HCT116 (cell line): ENCODE measurements around the gene EXOC6B. TPM values are rescaled to one million over a fixed set of nuclear protein-coding genes. Genes with fewer than 3 reads are reported as not detected.

Experiments used
- ATAC-seq: fragments of 200-7000 bp; cut with Tn5 transposase; 2 replicates; pipeline ENCODE4 v1.9.1; 2020; ENCODE audit warnings: mild to moderate bottlenecking, moderate library complexity
- BruUV-seq: library from RNA; stranded (reverse); fragments of 400-500 nt; replicated peaks from 2 replicates; lab custom pipeline; 2021; lab: Mats Ljungman, UMichigan
- CTCF ChIA-PET: fragments of 300-600 bp; sonication (Branson Sonifier 250); formaldehyde crosslinking; loops from one replicate; lab custom pipeline; 2021; ENCODE audit warnings: antibody characterized with exemption; lab: Charles Lee
- POLR2A ChIA-PET: fragments of 300-600, 350-600 bp; sonication (Branson Sonifier 250); formaldehyde crosslinking; loops from one replicate; lab custom pipeline; 2021; ENCODE audit warnings: antibody characterized with exemption; lab: Charles Lee
- RAD21 ChIA-PET, 2 experiments: fragments of 300-600 bp; sonication (Branson Sonifier 250); formaldehyde crosslinking; loops; one replicate each; lab custom pipeline; 2023; ENCODE audit warnings: low total read pairs in 2 of 2; ENCODE audit not compliant: uncharacterized antibody in 2 of 2, unreplicated experiment in 2 of 2, low non-redundant PET in 1 of 2; lab: Charles Lee
- DNase-seq: peaks from one replicate; pipeline ENCODE4 v3.0.0-alpha.2; 2010; ENCODE audit warnings: low read depth, low spot score
- H2AFZ ChIP-seq: fragments of 200-600 bp; shearing (Covaris generic), sonication (generic); 2 replicates; pipeline ENCODE4 v1.6.1; 2017; ENCODE audit warnings: low read depth, mixed run types, mixed read lengths, antibody characterized with exemption, low read length; ENCODE audit not compliant: poor library complexity, severe bottlenecking
- H3K27ac ChIP-seq: 2 replicates; pipeline ENCODE4 v1.5.1; 2012; ENCODE audit warnings: low read depth, low read length
- H3K27me3 ChIP-seq: fragments of 200-600 bp; sonication (generic); 2 replicates; pipeline ENCODE4 v1.6.1; 2016; ENCODE audit warnings: mixed run types, low read length, mixed read lengths; ENCODE audit not compliant: insufficient read depth
- H3K36me3 ChIP-seq, 2 experiments: fragments of 200-500 bp in 1 of 2; fragments of 200-600 bp in 1 of 2; sonication (Bioruptor generic) in 1 of 2; sonication (generic) in 1 of 2; 2 replicates each; pipeline versions ENCODE4 v1.5.1 to v1.6.1; 2014 to 2016; ENCODE audit warnings: low read length in 2 of 2, inconsistent platforms in 1 of 2, mixed read lengths in 1 of 2, mixed run types in 1 of 2; ENCODE audit not compliant: insufficient read depth in 2 of 2, control insufficient read depth in 1 of 2
- H3K4me1 ChIP-seq, 2 experiments: fragments of 200-600 bp in 1 of 2; sonication (generic) in 1 of 2; 2 replicates each; pipeline versions ENCODE4 v1.5.1 to v1.6.1; 2012 to 2017; ENCODE audit warnings: low read length in 2 of 2, inconsistent platforms in 1 of 2, mild to moderate bottlenecking in 1 of 2, mixed read lengths in 1 of 2, mixed run types in 1 of 2, moderate library complexity in 1 of 2; ENCODE audit not compliant: insufficient read depth in 2 of 2, control insufficient read depth in 1 of 2
- H3K4me2 ChIP-seq: fragments of 200-600 bp; sonication (generic); 2 replicates; pipeline ENCODE4 v1.6.1; 2017; ENCODE audit warnings: mixed run types, low read length, mixed read lengths
- H3K4me3 ChIP-seq, 2 experiments: fragments of 200-600 bp in 1 of 2; sonication (generic) in 1 of 2; replicated peaks in 1 of 2; 2 replicates each; pipeline ENCODE4 v1.5.1; 2011 to 2016; ENCODE audit warnings: low read length in 2 of 2, control low read depth in 1 of 2, low read depth in 1 of 2, mild to moderate bottlenecking in 1 of 2, mixed read lengths in 1 of 2, mixed run types in 1 of 2
- H3K79me2 ChIP-seq: fragments of 200-600 bp; sonication (generic); 2 replicates; pipeline ENCODE4 v1.6.1; 2017; ENCODE audit warnings: mild to moderate bottlenecking, mixed run types, low read length, moderate library complexity, mixed read lengths; ENCODE audit not compliant: insufficient read depth
- H3K9ac ChIP-seq: fragments of 200-600 bp; sonication (generic); 2 replicates; pipeline ENCODE4 v1.6.1; 2016; ENCODE audit warnings: low read length, mixed read lengths
- H3K9me2 ChIP-seq: fragments of 200-600 bp; sonication (generic), shearing (Covaris generic); 2 replicates; pipeline ENCODE4 v1.6.1; 2017; ENCODE audit warnings: mixed run types, mild to moderate bottlenecking, moderate library complexity; ENCODE audit not compliant: insufficient read depth
- H3K9me3 ChIP-seq, 2 experiments: fragments of 200-500 bp in 1 of 2; fragments of 200-600 bp in 1 of 2; sonication (Bioruptor generic) in 1 of 2; sonication (generic) in 1 of 2; 2 replicates each; pipeline ENCODE4 v1.6.1; 2014 to 2017; ENCODE audit warnings: low read length in 2 of 2, mixed read lengths in 2 of 2, inconsistent platforms in 1 of 2, low read depth in 1 of 2, mild to moderate bottlenecking in 1 of 2, mixed run types in 1 of 2, moderate library complexity in 1 of 2; ENCODE audit not compliant: control insufficient read depth in 1 of 2, insufficient read depth in 1 of 2
- H4K20me1 ChIP-seq: fragments of 200-600 bp; sonication (generic), shearing (Covaris generic); 2 replicates; pipeline ENCODE4 v1.6.1; 2017; ENCODE audit warnings: mixed run types, mild to moderate bottlenecking, moderate library complexity; ENCODE audit not compliant: insufficient read depth
- CBX3 ChIP-seq: IDR thresholded peaks from 2 replicates; pipeline ENCODE4 v1.6.1; 2012; ENCODE audit warnings: low read depth
- CEBPB ChIP-seq: IDR thresholded peaks from 2 replicates; pipeline ENCODE4 v1.6.1; 2012; ENCODE audit warnings: low read depth
- EGR1 ChIP-seq: IDR thresholded peaks from 2 replicates; pipeline ENCODE4 v1.6.1; 2012; ENCODE audit warnings: low read depth
- EZH2 ChIP-seq: fragments of 200-600 bp; sonication (generic); IDR thresholded peaks from 2 replicates; pipeline ENCODE4 v1.6.1; 2017; ENCODE audit warnings: antibody characterized with exemption, mixed run types
- EZH2phosphoT487 ChIP-seq: fragments of 200-600 bp; IDR thresholded peaks from 2 replicates; pipeline ENCODE4 v1.6.1; 2018; ENCODE audit warnings: antibody characterized with exemption, borderline replicate concordance
- FOSL1 ChIP-seq: IDR thresholded peaks from 2 replicates; pipeline ENCODE4 v1.6.1; 2012; ENCODE audit warnings: low read depth
- JUND ChIP-seq: IDR thresholded peaks from 2 replicates; pipeline ENCODE4 v1.6.1; 2012
- POLR2A ChIP-seq: IDR thresholded peaks from 2 replicates; pipeline ENCODE4 v1.7.0; 2011; ENCODE audit warnings: borderline replicate concordance; ENCODE audit not compliant: insufficient read depth, insufficient read length; ENCODE audit errors: extremely low read depth
- POLR2AphosphoS5 ChIP-seq: IDR thresholded peaks from 2 replicates; pipeline ENCODE4 v1.6.1; 2011; ENCODE audit warnings: mild to moderate bottlenecking, low read depth, low read length, moderate library complexity
- RAD21 ChIP-seq: IDR thresholded peaks from 2 replicates; pipeline ENCODE4 v1.6.1; 2012; ENCODE audit warnings: low read depth, mild to moderate bottlenecking
- REST ChIP-seq: IDR thresholded peaks from 2 replicates; pipeline ENCODE4 v1.6.1; 2012; ENCODE audit warnings: low read depth
- SIN3A ChIP-seq: IDR thresholded peaks from 2 replicates; pipeline ENCODE4 v1.6.1; 2012; ENCODE audit warnings: low read depth
- SP1 ChIP-seq: IDR thresholded peaks from 2 replicates; pipeline ENCODE4 v1.6.1; 2012; ENCODE audit warnings: low read depth
- SRF ChIP-seq: IDR thresholded peaks from 2 replicates; pipeline ENCODE4 v1.6.1; 2012; ENCODE audit warnings: low read depth
- TCF7L2 ChIP-seq: IDR thresholded peaks from 2 replicates; pipeline ENCODE4 v1.7.0; 2011; ENCODE audit warnings: borderline replicate concordance, inconsistent platforms; ENCODE audit not compliant: insufficient read depth, insufficient read length; ENCODE audit errors: extremely low read depth
- ZBTB33 ChIP-seq: IDR thresholded peaks from 2 replicates; pipeline ENCODE4 v1.6.1; 2011; ENCODE audit warnings: mild to moderate bottlenecking, low read length, moderate library complexity; ENCODE audit not compliant: insufficient replicate concordance; ENCODE audit errors: extremely low read depth
- ZFX ChIP-seq: fragments of 450-650 bp; IDR thresholded peaks from 2 replicates; pipeline ENCODE4 v1.6.1; 2017
- ZNF274 ChIP-seq: fragments of 200-500 bp; sonication (Bioruptor generic); IDR thresholded peaks from 2 replicates; pipeline ENCODE4 v1.6.1; 2014; ENCODE audit warnings: mild to moderate bottlenecking, low read depth, low read length, inconsistent platforms
- intact Hi-C: fragments of 100-400 bp; cut with micrococcal nuclease; formaldehyde crosslinking; loops from 2 replicates; pipeline ENCODE4 v1.10.0; 2022
- total RNA-seq: library from RNA; stranded (reverse); gene quantifications from one replicate; pipeline ENCODE4 v1.2.1, GENCODE V29; 2021; ENCODE audit not compliant: unreplicated experiment
- TF ChIP-seq, protein P1 (sequence below): IDR thresholded peaks from 2 replicates; pipeline ENCODE4 v1.6.1; 2012
- TF ChIP-seq, protein P2 (sequence below): IDR thresholded peaks from 2 replicates; pipeline ENCODE4 v1.6.1; 2012

EXOC6B gene
- total RNA-seq, 1 experiment from 2014 or later: 25.4 TPM

DNA sequence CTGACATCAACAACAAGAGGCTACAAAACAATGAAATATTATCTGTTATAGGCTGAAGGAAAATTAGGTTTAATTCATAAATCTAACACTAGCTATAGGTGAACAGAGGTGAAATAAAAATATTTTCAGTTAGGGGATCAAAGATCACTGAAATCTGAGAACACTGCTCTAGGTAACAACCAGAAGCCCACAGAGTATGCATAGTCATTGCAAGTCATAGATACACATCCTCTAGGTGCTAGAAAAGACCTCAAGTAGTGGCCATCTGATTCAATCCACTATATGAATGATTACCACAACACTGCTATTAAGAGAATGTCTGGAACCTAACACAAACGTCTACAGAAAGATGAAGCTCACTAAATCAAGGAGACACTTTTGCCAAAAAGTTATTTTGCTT, 413.6 kb downstream of the EXOC6B start:
- H3K4me1 ChIP-seq: no peaks in the 10 kb centered on the region
- H3K4me3 ChIP-seq: no peak overlapping the region
- no peak for DNase-seq
- no peak overlapping the region for H3K27ac ChIP-seq
- H2AFZ ChIP-seq: no peak overlapping the region
- RAD21 ChIA-PET: no interaction called here
- no peaks in the 10 kb centered on the region for H3K27me3 ChIP-seq
- no peak overlapping the region for H3K9ac ChIP-seq
- ATAC-seq: no peak
- H3K79me2 ChIP-seq: no peaks in the 10 kb centered on the region
- TF ChIP-seq ZFX (no peak), EGR1 (no peak), EZH2 (no peak), POLR2A (no peak), TCF7L2 (no peak), EZH2phosphoT487 (no peak), ZBTB33 (no peak), SP1 (no peak), JUND (no peak), CEBPB (no peak), POLR2AphosphoS5 (no peak), CBX3 (no peak), ZNF274 (no peak), SRF (no peak), REST (no peak), FOSL1 (no peak), RAD21 (no peak), SIN3A (no peak)
- TF ChIP-seq, protein P1, sequence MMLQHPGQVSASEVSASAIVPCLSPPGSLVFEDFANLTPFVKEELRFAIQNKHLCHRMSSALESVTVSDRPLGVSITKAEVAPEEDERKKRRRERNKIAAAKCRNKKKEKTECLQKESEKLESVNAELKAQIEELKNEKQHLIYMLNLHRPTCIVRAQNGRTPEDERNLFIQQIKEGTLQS: no peak
- TF ChIP-seq, protein P2, sequence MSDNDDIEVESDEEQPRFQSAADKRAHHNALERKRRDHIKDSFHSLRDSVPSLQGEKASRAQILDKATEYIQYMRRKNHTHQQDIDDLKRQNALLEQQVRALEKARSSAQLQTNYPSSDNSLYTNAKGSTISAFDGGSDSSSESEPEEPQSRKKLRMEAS: no peak
- TF ChIP-seq, all 23 proteins: peak for 0
- Histone ChIP-seq H3K9me2 (no peaks in the 10 kb centered on the region), H3K4me2 (no peak overlapping the region), H4K20me1 (no peaks in the 10 kb centered on the region), H3K36me3 (no peaks in the 10 kb centered on the region), H3K9me3 (no peaks in the 10 kb centered on the region)
- ChIA-PET CTCF (no interaction called here), POLR2A (no interaction called here)
- no TSS peak for BruUV-seq
- intact Hi-C loops: no loop called here
